Activated naive CD4-positive, alpha-beta T cell treated with anti-CD3 and anti-CD28 coated beads for 36 hours (primary cell): ENCODE measurements around the gene SAMD11. TPM values are rescaled to one million over a fixed set of nuclear protein-coding genes. Genes with fewer than 3 reads are reported as not detected.

Experiments
- CTCF ChIA-PET: fragments of 350-600 bp; sonication (Branson Sonifier 250); formaldehyde crosslinking; loops from one replicate; lab custom pipeline; 2021; ENCODE audit warnings: antibody characterized with exemption; lab: Charles Lee
- DNase-seq: peaks from one replicate; pipeline ENCODE4 v3.0.0-alpha.2; 2020
- H3K27ac Mint-ChIP-seq: one replicate; pipeline ENCODE4 v1.8.0; 2021; ENCODE audit warnings: mild to moderate bottlenecking, mixed read lengths
- H3K27me3 Mint-ChIP-seq: one replicate; pipeline ENCODE4 v1.8.0; 2021; ENCODE audit warnings: low read depth, mixed read lengths
- H3K36me3 Mint-ChIP-seq: one replicate; pipeline ENCODE4 v1.8.0; 2021; ENCODE audit warnings: low read depth, mixed read lengths
- H3K4me1 Mint-ChIP-seq: one replicate; pipeline ENCODE4 v1.8.0; 2021; ENCODE audit warnings: low read depth, mixed read lengths
- H3K4me3 Mint-ChIP-seq: one replicate; pipeline ENCODE4 v1.8.0; 2021; ENCODE audit warnings: mild to moderate bottlenecking, moderate library complexity, mixed read lengths
- H3K9me3 Mint-ChIP-seq: one replicate; pipeline ENCODE4 v1.8.0; 2021; ENCODE audit warnings: mixed read lengths
- intact Hi-C: fragments of 100-400 bp; cut with micrococcal nuclease; formaldehyde crosslinking; loops from one replicate; pipeline ENCODE4 v1.15.1; 2023
- total RNA-seq, 2 experiments: library from RNA; stranded (reverse); gene quantifications; one replicate each; pipeline ENCODE4 v1.2.3, GENCODE V29; 2021

Gene SAMD11
- total RNA-seq, 2 experiments from 2014 or later, result not detected

DNA sequence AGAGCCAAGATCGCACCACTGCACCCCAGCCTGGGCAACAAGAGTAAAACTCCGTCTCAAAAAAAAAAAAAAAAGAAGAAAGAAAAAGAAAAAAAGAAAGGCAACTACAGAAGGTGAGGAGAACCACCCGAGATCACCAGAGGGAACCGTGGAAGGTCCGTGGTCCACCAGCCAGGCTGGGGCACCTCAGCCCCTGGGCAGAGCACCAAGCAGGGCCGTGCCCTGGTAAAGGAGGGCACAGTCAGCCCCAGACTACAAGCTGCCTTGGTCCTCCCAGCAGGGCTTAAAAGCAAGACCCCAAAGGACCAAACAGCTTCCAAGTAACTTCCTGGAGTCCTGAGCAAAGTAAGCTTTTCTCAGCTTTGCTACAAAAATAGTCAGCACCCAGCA is 8.8 kb upstream of the SAMD11 start:
- DNase-seq, result no peak
- CTCF ChIA-PET, result no interaction called here
- H3K27me3 Mint-ChIP-seq, result peaks cover 28% of the 10 kb centered on the region
- H3K27ac Mint-ChIP-seq, result no peak overlapping the region
- intact Hi-C loops, result no loop called here
- H3K4me1 Mint-ChIP-seq, result peaks cover 1% of the 10 kb centered on the region
- H3K36me3 Mint-ChIP-seq, result no peaks in the 10 kb centered on the region
- H3K4me3 Mint-ChIP-seq, result no peak overlapping the region
- H3K9me3 Mint-ChIP-seq, result no peaks in the 10 kb centered on the region

DNA sequence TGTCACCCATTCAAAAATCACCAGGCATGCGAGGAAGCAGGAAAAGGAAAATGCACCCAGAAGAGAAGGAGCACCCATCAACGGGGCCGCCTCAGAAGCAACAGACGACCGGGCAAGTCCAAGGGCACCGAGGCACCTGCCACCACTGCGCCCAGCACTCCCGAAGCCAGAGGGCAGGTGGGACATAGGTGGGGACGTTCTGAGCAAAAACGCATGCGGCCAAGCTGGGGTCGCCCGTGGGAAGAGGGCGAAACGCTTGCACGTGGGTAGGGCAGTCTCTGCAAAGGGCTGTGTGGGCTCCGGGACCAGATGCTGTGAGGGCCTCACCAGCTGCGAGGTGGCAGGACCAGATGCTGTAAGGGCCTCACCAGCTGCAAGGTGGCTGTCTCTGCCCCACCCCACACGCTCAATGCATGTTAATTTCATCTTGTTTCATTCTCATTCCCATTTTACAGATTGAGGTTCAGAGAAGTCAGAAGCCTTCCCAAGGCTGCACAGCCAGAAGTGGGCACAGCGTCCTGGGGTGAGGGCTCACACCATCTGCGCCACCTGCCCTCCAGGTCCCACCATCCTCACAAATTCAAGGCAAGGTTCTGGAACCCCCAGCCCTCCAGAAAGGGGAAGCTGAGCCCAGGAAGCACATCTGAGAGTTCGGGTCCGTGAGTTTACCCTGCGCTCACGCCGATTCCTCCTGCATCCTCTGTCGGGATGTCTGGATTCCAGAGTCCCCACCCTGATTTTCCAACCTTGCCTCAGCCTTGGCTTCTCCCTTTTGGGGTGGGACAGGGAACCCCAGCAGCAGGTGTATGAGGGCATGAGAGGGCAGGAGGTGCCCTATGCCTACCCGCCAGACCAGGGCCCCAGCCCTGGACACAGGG is 8.2 kb upstream of the SAMD11 start:
- CTCF ChIA-PET, result no interaction called here
- H3K4me1 Mint-ChIP-seq, result peaks cover 3% of the 10 kb centered on the region
- peaks cover 32% of the 10 kb centered on the region for H3K27me3 Mint-ChIP-seq
- H3K36me3 Mint-ChIP-seq, result no peaks in the 10 kb centered on the region
- intact Hi-C loops, result no loop called here
- no peak overlapping the region for H3K27ac Mint-ChIP-seq
- H3K4me3 Mint-ChIP-seq, result no peak overlapping the region
- no peak for DNase-seq
- H3K9me3 Mint-ChIP-seq, result no peaks in the 10 kb centered on the region

DNA sequence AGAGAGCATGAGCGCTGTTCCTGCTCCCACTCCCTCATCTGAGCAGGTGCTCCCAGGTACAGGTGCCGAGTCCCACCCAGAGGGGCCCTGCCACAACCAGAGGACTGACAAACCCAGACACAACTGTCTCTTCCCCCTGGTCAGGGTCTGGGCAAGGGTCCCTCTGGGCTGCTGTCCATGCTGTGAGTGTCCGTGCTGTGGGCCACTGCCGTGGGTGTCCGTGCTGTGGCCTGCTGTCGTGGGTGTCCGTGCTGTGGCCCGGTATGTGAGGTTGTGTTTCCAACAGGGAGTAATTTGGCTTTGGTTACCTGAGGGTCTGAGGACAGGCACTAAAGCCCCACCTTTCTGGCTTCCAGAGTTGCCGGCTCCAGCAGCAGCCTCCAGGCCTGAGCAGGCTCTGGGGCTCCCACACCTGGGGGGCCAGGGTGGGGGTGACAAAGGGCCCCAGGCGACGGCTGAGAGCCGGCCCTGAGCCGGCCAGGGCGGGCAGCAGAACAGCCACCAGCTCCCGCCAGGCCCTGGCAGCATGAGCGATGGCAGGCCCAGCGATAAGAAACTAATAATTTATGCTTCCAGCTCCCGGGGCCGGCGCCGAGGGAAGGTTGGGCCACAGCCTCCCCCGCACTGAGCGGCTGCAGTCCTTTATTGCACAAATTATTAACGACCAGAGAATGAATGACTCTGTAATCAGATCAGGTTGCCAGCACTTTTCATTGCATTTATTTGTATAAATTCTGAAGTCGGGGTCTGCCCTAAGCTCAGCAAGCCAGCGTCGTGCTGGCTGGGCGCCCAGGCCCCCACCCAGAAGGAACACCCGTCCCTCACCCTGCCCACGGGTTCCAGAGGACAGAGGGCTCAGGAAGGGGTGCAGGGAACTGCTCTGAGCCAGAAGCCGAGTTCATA is 7.3 kb upstream of the SAMD11 start:
- Mint-ChIP-seq H3K27ac (no peak overlapping the region), H3K4me1 (peaks cover 8% of the 10 kb centered on the region), H3K27me3 (peaks cover 28% of the 10 kb centered on the region), H3K4me3 (no peak overlapping the region), H3K9me3 (no peaks in the 10 kb centered on the region), H3K36me3 (no peaks in the 10 kb centered on the region)
- no peak for DNase-seq
- CTCF ChIA-PET, result no interaction called here
- intact Hi-C loops, result no loop called here

DNA sequence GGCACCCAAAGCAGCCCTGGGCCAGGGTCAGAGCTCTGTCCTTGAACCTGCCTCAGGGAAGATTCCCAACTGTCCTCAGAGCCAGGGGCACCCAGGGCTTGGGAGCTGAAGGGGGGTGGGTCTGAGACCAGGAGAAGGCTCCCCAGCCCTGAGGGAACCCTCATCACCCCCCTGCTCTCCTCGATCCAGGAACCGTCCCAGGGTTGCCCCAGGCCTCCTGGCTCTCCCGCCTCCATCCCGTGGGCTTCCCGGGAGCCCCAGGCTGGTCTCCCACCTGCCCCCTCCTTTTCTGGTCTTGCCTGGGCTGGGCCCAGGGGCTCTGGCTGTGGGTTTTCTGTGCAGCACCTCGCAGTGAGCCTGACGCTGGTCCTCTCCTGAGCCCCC is 6.7 kb upstream of the SAMD11 start:
- CTCF ChIA-PET, result no interaction called here
- Mint-ChIP-seq H3K27me3 (peaks cover 31% of the 10 kb centered on the region), H3K27ac (no peak overlapping the region), H3K4me3 (no peak overlapping the region), H3K9me3 (no peaks in the 10 kb centered on the region), H3K4me1 (peaks cover 11% of the 10 kb centered on the region), H3K36me3 (no peaks in the 10 kb centered on the region)
- intact Hi-C loops, result no loop called here
- no peak for DNase-seq

DNA sequence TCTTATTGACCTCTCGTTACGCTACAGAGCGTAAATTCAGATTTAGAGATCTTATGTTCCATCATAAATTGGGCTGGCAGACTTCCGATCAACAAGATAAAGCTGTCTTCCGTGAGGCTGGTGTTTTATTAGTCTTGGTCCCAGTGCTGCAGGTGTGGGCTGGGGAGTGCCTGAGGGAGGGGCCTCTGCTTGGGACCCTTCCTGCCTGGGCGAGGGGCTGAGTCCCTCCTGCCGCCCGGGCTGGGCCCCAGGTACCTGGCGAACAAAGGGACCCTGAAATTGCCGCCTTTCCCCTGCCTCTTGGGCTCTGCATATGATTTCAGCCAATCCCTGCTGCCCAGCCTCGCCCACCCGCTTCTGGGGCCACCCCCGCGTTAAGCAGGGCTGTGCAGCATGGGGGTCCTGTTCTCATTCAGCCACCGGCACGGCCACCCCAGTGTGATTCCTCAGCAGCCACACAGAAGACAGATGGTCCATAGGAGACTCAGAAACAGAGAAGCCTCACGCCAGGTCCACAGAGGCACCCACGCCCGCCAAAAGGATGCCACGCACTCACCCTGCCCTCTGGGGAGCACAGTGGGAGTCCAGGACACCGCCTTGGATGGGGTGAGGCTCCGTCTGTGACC is 6.1 kb upstream of the SAMD11 start:
- peaks cover 10% of the 10 kb centered on the region for H3K4me1 Mint-ChIP-seq
- H3K27me3 Mint-ChIP-seq, result peaks cover 33% of the 10 kb centered on the region
- H3K4me3 Mint-ChIP-seq, result no peak overlapping the region
- intact Hi-C loops, result no loop called here
- no peaks in the 10 kb centered on the region for H3K9me3 Mint-ChIP-seq
- DNase-seq, result no peak
- CTCF ChIA-PET, result no interaction called here
- no peaks in the 10 kb centered on the region for H3K36me3 Mint-ChIP-seq
- no peak overlapping the region for H3K27ac Mint-ChIP-seq

DNA sequence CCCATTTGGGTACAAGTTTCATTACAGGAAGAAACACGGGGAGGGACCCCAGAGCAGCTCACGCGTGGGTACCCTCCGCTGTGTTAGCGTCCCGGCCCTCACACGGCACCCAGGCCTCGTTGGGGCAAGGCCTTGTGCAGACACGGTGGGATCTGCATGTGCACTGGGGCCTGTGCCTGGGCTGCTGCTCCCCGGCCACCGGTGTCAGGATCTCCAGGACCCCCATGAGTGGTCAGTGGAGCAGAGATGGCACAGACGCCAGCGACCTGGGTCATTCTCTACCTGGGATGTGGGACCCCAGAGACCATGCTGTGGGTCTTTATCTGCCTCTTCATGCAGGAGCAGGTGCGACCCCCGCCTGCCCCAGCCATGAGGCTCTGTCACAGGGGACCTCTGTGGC is 5.4 kb upstream of the SAMD11 start:
- CTCF ChIA-PET, result no interaction called here
- peaks cover 13% of the 10 kb centered on the region for H3K4me1 Mint-ChIP-seq
- peaks cover 1% of the 10 kb centered on the region for H3K36me3 Mint-ChIP-seq
- peaks cover 36% of the 10 kb centered on the region for H3K27me3 Mint-ChIP-seq
- intact Hi-C loops, result no loop called here
- no peak overlapping the region for H3K4me3 Mint-ChIP-seq
- H3K9me3 Mint-ChIP-seq, result no peaks in the 10 kb centered on the region
- H3K27ac Mint-ChIP-seq, result no peak overlapping the region
- DNase-seq, result no peak

DNA sequence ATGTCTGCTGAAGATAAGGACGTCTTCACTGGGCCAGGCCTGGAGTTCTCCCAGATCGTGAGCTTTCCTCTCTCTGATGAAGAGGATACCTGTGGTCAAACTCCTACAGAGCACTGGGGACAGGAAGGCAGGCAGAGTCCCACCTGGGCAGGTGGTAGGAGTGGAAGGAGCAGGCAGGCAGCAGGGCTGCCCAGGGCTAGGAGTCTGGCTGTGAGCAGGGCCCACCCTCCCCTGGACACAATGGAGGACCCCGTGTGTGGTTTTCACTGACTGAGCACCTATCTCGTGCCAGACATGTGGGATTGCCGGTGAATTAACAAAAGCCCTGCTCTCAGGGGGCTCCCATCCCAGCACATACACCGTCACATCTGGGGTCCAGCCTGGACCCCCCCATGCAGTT is 4.9 kb upstream of the SAMD11 start:
- intact Hi-C loops, result no loop called here
- no peak for DNase-seq
- Mint-ChIP-seq H3K27ac (no peak overlapping the region), H3K4me1 (peaks cover 15% of the 10 kb centered on the region), H3K4me3 (no peak overlapping the region), H3K9me3 (no peaks in the 10 kb centered on the region), H3K27me3 (peaks cover 37% of the 10 kb centered on the region), H3K36me3 (peaks cover 1% of the 10 kb centered on the region)
- CTCF ChIA-PET, result no interaction called here

DNA sequence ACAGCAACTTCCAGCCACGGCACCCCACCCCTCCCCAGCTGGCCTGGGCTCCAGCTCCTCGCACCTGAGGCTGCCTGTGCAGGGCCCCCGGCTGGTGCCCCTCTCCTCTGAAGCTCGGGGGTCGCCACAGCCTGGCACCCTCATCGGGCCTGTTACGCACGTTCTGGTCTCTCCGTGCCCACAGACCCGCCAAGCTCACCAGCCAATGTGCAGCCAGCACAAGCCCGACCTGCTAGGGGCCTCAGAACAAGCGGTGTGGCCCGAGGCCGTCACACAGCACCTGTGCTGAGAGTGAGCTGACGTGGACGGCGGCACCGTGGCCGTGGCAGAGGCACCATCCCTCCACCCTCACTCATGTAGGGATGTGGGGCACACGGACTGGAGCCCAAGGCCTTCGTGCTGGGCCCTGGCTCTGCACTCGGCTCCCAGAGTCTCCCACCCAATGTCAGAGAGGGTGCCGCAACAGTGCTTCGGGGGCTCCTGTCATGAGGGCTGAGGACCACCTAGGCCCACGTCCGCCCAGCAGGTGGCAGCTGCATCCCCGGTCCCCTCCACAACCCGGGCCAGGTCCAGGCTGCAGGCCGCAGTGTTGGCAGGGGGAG is 4.4 kb upstream of the SAMD11 start:
- Mint-ChIP-seq H3K9me3 (no peaks in the 10 kb centered on the region), H3K27me3 (peaks cover 37% of the 10 kb centered on the region), H3K4me1 (peaks cover 15% of the 10 kb centered on the region), H3K4me3 (no peak overlapping the region), H3K36me3 (peaks cover 1% of the 10 kb centered on the region), H3K27ac (no peak overlapping the region)
- intact Hi-C loops, result no loop called here
- CTCF ChIA-PET, result no interaction called here
- no peak for DNase-seq

DNA sequence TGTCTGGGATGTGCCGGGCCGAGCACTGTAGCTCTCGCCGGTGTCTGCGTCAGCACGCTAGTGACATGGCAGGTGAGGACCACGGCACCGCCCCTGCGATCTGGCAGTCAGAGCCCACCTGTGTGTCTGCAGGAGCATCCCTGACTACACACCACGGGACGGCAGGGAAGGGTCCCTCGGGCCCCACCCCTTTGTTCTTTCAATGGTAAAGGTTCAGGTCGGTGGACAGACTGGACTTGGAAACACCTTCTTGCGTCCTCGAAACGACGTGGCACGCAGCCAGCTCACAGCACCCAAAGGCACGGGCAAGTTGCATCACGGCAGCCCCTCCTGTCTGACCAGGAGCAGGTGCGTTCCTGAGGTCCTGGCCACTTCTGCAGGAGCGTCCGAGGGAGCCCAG is 3.7 kb upstream of the SAMD11 start:
- Mint-ChIP-seq H3K27me3 (peaks cover 37% of the 10 kb centered on the region), H3K9me3 (no peaks in the 10 kb centered on the region), H3K4me1 (peaks cover 15% of the 10 kb centered on the region), H3K27ac (no peak overlapping the region), H3K36me3 (peaks cover 1% of the 10 kb centered on the region), H3K4me3 (no peak overlapping the region)
- CTCF ChIA-PET, result no interaction called here
- DNase-seq, result no peak
- intact Hi-C loops, result no loop called here

DNA sequence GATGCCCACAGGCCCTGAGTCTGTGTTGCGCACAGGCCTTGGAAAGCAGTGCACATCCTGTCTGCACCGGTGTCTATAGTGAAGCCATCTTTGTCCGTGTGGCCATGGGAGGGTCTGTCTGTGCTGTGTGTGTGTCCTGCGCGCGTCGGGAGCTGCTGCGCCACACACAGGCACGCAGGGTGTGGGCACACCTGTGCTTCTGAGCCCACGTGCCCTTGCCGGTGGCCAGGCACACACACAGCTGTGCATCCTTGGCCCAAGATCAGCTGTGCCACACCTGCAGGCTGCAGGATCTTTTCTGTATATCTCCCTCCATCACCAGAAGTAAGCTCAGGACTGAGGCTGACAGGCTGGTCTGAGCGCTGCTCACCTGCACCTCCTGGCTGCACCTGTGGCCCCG is 3.2 kb upstream of the SAMD11 start:
- DNase-seq, result no peak
- CTCF ChIA-PET, result no interaction called here
- Mint-ChIP-seq H3K9me3 (no peaks in the 10 kb centered on the region), H3K27me3 (peaks cover 37% of the 10 kb centered on the region), H3K4me1 (peaks cover 15% of the 10 kb centered on the region), H3K36me3 (peaks cover 1% of the 10 kb centered on the region), H3K4me3 (no peak overlapping the region), H3K27ac (no peak overlapping the region)
- intact Hi-C loops, result no loop called here

DNA sequence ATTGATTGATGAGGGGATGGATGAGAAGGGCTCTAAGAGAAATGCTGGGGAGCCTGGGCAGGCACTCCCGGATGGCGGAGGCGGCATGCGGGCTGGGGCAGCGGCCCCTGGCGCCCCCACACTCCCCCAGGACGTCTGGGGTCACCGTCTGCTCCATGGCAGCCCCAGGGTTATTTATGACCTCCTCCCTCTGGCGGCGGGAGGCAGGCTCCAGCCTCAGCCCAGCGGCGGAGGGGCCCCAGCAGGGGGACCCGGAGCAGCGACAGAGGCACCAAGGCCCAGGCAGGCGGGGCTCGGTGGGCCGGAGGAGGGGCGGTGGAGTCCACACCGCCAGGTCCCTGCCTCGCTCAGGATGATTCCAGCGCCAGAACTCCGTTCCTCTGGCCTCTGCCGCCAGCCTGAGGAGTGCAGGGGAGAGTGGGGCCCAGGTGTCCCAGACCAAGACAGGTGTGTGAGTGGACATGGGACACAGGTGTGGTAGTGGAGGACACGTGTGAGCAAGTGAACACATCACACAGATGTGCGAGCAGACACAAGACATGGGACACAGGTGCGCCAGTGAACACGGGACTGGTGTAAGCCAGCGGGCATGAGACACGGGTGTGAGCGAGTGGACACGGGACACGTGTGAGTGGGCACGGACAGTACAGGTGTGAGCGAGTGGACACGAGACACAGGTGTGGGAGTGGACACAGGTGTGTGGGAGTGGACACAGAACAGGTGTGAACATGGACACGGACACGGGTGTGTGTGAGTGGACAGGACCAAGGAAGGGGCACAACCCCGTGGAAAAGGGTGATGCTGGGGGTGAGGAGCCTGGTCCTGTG is 2.5 kb upstream of the SAMD11 start:
- no peak for DNase-seq
- no peak overlapping the region for H3K27ac Mint-ChIP-seq
- no peaks in the 10 kb centered on the region for H3K9me3 Mint-ChIP-seq
- no peak overlapping the region for H3K4me3 Mint-ChIP-seq
- CTCF ChIA-PET, result no interaction called here
- H3K36me3 Mint-ChIP-seq, result peaks cover 1% of the 10 kb centered on the region
- H3K4me1 Mint-ChIP-seq, result peaks cover 18% of the 10 kb centered on the region
- peaks cover 44% of the 10 kb centered on the region for H3K27me3 Mint-ChIP-seq
- intact Hi-C loops, result no loop called here
